22Rv1 (cell line): ENCODE measurements around the gene KLHL29.

Source experiments
- ZFX ChIP-seq: fragments of 450-650 bp; IDR thresholded peaks from 2 replicates; pipeline ENCODE4 v1.6.1; 2017; ENCODE audit warnings: antibody characterized with exemption, borderline replicate concordance
- TF ChIP-seq, protein P1 (sequence below): fragments of 450-650 bp; IDR thresholded peaks from 2 replicates; pipeline ENCODE4 v1.5.1; 2017; ENCODE audit warnings: mild to moderate bottlenecking

DNA sequence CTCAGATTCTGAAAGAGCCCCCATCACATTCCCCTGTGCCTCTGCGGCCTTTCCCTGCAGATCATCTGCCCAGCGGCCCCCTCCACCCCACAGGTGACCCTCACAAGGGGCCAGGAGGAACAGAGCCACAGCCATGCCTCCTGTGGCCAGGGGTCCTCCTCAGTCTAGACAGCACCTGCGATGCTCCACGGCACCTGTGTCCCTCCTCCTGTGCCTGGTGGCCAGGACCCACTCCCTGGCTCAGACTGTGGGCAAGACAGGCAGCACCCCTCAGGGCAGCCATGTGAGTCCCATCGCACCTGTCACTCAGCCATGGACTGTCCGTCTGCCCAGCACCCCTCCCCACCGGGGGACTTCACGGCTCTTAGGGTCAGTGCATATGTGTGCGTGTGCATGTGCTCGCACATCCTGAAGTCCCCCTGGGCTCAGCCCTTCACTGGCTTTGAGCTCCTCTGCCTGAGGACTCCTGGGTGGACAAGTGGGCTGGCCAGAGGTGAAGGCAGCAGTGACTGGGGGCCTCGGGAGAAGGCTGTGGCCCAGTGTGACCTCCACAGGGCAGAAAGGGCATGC, 304.2 kb downstream of the KLHL29 start:
- TF ChIP-seq, protein P1, sequence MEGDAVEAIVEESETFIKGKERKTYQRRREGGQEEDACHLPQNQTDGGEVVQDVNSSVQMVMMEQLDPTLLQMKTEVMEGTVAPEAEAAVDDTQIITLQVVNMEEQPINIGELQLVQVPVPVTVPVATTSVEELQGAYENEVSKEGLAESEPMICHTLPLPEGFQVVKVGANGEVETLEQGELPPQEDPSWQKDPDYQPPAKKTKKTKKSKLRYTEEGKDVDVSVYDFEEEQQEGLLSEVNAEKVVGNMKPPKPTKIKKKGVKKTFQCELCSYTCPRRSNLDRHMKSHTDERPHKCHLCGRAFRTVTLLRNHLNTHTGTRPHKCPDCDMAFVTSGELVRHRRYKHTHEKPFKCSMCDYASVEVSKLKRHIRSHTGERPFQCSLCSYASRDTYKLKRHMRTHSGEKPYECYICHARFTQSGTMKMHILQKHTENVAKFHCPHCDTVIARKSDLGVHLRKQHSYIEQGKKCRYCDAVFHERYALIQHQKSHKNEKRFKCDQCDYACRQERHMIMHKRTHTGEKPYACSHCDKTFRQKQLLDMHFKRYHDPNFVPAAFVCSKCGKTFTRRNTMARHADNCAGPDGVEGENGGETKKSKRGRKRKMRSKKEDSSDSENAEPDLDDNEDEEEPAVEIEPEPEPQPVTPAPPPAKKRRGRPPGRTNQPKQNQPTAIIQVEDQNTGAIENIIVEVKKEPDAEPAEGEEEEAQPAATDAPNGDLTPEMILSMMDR, result no peak
- TF ChIP-seq ZFX, result no peak
